Measurements from ENCODE around the gene TMEM187. TPM values are rescaled to one million over a fixed set of nuclear protein-coding genes. Genes with fewer than 3 reads are reported as not detected.

The TMEM187 gene
- polyA plus RNA-seq, 2 of the 4 experiments (the other 2 are of a cell fraction) = 7.8 to 10.6 TPM

GRCh38 chrX:153948847-153949805 is 23.4 kb upstream of the TMEM187 start:
- H3K4me3 ChIP-seq = no peak overlapping the region
- DNase-seq (ENCODE audit: low read depth in 1 of 2, low spot score in 1 of 2) (no peak), FAIRE-seq (no peak), ATAC-seq (no peak)
- no peak overlapping the region for H3K4me2 ChIP-seq
- no peak for TF ChIP-seq E2F6 (IDR thresholded peaks at IDR 0.05; ENCODE audit: borderline replicate concordance, low read depth)
- TF ChIP-seq NFE2L2 (conservative IDR thresholded peaks at IDR 0.05; ENCODE audit: low read length) = no peak
- TF ChIP-seq FOXS1 (CRISPR knock-in tag; IDR thresholded peaks at IDR 0.05) = no peak
- no peak for TF ChIP-seq RAD21 (conservative IDR thresholded peaks at IDR 0.05 in 1 of 2, IDR thresholded peaks at IDR 0.05 in 1 of 2)
- TF ChIP-seq EP300 (IDR thresholded peaks at IDR 0.05) = no peak
- no peak for TF ChIP-seq EHMT2 (IDR thresholded peaks at IDR 0.05; ENCODE audit: low read depth)
- no peak for TF ChIP-seq HES2 (IDR thresholded peaks at IDR 0.05)
- TF ChIP-seq POLR2A (IDR thresholded peaks at IDR 0.05; ENCODE audit: low read length) = no peak
- TF ChIP-seq CHD2 (IDR thresholded peaks at IDR 0.05; ENCODE audit: low read length, partially characterized antibody) = no peak
- TF ChIP-seq RCOR1 (IDR thresholded peaks at IDR 0.05; ENCODE audit: low read depth, low read length) = no peak
- CTCF ChIA-PET = interaction anchor here (0.8 to 17.9 kb wide), 9 partner anchors 10 to 1008 kb away, joined by 3 to 363 read pairs (median 7); partner anchors contain the start of genes ARHGAP4, NAA10 and PLXNB3
- H3K27ac ChIP-seq = no peak overlapping the region
- H3K9me3 ChIP-seq = no peaks in the 10 kb centered on the region
- H3K4me1 ChIP-seq = peaks cover 7% of the 10 kb centered on the region; the same call in 1 of the 3 replicates
- POLR2A ChIA-PET = interaction anchor here (2.4 kb wide), 1 partner anchor 21 kb away, joined by 7 read pairs; no protein-coding TSS in a partner anchor
- WGBS (ENCODE audit: missing lambda C conversion rate) = 85% methylated on average over 29 of the region's 30 CpGs

GRCh38 chrX:153950127-153950526 is 22.4 kb upstream of the TMEM187 start:
- TF ChIP-seq HOXA7 (CRISPR knock-in tag; IDR thresholded peaks at IDR 0.05) (no peak), ATOH8 (CRISPR knock-in tag; IDR thresholded peaks at IDR 0.05; ENCODE audit: low read depth) (no peak), RFX5 (IDR thresholded peaks at IDR 0.05) (no peak), EP300 (IDR thresholded peaks at IDR 0.05) (no peak), PHF8 (IDR thresholded peaks at IDR 0.05; ENCODE audit: borderline replicate concordance, low read depth) (no peak), TFCP2L1 (CRISPR knock-in tag; IDR thresholded peaks at IDR 0.05) (no peak), CBX2 (IDR thresholded peaks at IDR 0.05; ENCODE audit: borderline replicate concordance, low read depth) (no peak)
- TF ChIP-seq, protein P1, sequence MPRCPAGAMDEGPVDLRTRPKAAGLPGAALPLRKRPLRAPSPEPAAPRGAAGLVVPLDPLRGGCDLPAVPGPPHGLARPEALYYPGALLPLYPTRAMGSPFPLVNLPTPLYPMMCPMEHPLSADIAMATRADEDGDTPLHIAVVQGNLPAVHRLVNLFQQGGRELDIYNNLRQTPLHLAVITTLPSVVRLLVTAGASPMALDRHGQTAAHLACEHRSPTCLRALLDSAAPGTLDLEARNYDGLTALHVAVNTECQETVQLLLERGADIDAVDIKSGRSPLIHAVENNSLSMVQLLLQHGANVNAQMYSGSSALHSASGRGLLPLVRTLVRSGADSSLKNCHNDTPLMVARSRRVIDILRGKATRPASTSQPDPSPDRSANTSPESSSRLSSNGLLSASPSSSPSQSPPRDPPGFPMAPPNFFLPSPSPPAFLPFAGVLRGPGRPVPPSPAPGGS (IDR thresholded peaks at IDR 0.05) = no peak
- TF ChIP-seq, protein P2, sequence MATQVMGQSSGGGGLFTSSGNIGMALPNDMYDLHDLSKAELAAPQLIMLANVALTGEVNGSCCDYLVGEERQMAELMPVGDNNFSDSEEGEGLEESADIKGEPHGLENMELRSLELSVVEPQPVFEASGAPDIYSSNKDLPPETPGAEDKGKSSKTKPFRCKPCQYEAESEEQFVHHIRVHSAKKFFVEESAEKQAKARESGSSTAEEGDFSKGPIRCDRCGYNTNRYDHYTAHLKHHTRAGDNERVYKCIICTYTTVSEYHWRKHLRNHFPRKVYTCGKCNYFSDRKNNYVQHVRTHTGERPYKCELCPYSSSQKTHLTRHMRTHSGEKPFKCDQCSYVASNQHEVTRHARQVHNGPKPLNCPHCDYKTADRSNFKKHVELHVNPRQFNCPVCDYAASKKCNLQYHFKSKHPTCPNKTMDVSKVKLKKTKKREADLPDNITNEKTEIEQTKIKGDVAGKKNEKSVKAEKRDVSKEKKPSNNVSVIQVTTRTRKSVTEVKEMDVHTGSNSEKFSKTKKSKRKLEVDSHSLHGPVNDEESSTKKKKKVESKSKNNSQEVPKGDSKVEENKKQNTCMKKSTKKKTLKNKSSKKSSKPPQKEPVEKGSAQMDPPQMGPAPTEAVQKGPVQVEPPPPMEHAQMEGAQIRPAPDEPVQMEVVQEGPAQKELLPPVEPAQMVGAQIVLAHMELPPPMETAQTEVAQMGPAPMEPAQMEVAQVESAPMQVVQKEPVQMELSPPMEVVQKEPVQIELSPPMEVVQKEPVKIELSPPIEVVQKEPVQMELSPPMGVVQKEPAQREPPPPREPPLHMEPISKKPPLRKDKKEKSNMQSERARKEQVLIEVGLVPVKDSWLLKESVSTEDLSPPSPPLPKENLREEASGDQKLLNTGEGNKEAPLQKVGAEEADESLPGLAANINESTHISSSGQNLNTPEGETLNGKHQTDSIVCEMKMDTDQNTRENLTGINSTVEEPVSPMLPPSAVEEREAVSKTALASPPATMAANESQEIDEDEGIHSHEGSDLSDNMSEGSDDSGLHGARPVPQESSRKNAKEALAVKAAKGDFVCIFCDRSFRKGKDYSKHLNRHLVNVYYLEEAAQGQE (IDR thresholded peaks at IDR 0.05) = no peak
- Histone ChIP-seq H3K4me1 (peaks cover 7% of the 10 kb centered on the region; the same call in 1 of the 3 replicates), H3K4me3 (no peak overlapping the region), H3K4me2 (no peak overlapping the region), H3K9me3 (no peaks in the 10 kb centered on the region), H3K27ac (no peak overlapping the region)
- POLR2A ChIA-PET = interaction anchor here (2.4 kb wide), 1 partner anchor 22 kb away, joined by 7 read pairs; no protein-coding TSS in a partner anchor
- WGBS (ENCODE audit: missing lambda C conversion rate) = 84% methylated on average over 18 of the region's 19 CpGs
- FAIRE-seq = no peak
- DNase-seq (ENCODE audit: low read depth in 1 of 2, low spot score in 1 of 2) = no peak
- no peak for ATAC-seq
- CTCF ChIA-PET = interaction anchor here (0.6 to 17.9 kb wide), 7 partner anchors 9 to 1009 kb away, joined by 3 to 363 read pairs (median 12); partner anchors contain the start of genes ARHGAP4, NAA10 and PLXNB3

All from A549 (cell line).